GM21717 (cell line): ENCODE results near the gene MACROD2.

ENCODE experiments used
- ATAC-seq: cut with Tn5 transposase; IDR thresholded peaks from one replicate; pipeline ENCODE4 v1.9.1; 2021; ENCODE audit warnings: mild to moderate bottlenecking, moderate library complexity; ENCODE audit not compliant: unreplicated experiment

Gene MACROD2

GRCh38 chr20:14885661-14886060, 890.3 kb downstream of the MACROD2 start:
- no peak for ATAC-seq

DNA sequence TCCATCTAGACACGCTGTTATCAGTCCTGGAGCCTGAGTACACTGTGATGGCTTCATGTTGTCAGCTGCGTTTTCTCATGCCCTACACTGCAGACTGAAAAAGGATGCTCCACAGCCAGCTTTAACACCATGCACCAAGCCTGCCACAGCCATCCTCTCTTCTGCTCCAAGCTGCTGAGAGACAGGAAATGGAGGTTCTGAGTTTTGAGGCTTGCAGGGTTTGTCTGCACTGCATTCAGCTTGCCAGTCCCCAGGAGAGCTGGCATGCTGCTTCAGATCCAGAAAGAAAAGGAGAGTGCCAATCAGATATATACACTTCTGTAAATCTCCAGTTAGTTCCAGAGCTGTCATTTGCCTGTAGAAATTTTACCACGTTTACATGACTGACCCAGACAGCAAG, 892.8 kb downstream of the MACROD2 start:
- no peak for ATAC-seq

GRCh38 chr20:14889496-14890255, 894.4 kb downstream of the MACROD2 start:
- no peak for ATAC-seq

DNA sequence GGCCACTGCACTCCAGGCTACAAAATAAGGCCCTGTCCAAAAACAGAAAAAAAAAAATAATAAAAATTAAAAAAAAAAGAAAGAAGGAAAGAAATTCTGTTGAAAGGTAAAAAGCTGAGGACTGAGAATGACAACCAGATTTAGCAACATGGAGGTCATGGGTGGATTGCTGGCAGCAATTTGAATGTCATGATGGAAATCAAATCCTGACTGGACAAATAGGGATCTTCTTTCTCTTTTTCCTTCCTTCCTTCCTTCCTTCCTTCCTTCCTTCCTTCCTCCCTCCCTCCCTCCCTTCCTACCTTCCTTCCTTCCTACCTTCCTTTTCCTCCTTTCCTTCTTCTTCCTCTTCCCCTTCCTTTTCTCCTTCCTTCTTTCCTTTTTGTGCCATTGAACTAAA, 895.4 kb downstream of the MACROD2 start:
- no peak for ATAC-seq

GRCh38 chr20:14892782-14893181, 897.5 kb downstream of the MACROD2 start:
- ATAC-seq, result no peak

DNA sequence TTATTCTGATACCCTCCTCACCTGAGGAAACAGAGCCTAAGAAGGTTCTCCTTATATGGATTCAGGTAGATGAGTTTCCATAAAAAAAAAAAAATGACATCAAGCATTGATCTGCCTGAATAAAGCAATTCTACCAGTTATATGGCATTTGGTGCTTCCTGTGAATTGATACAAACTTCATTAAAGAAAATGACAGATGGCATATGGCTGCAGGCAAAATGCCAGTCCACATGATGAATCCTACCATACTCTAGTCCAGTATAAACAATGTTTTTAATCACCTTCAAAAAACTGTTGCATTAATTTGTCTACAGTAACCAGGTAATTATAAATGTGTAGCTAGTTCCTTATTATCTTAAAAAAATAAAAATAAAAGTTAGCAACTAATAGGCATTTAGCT, 901.3 kb downstream of the MACROD2 start:
- no peak for ATAC-seq

- no peak for ATAC-seq
Observed at GRCh38 chr20:14897608-14898007, 902.3 kb downstream of the MACROD2 start.

DNA sequence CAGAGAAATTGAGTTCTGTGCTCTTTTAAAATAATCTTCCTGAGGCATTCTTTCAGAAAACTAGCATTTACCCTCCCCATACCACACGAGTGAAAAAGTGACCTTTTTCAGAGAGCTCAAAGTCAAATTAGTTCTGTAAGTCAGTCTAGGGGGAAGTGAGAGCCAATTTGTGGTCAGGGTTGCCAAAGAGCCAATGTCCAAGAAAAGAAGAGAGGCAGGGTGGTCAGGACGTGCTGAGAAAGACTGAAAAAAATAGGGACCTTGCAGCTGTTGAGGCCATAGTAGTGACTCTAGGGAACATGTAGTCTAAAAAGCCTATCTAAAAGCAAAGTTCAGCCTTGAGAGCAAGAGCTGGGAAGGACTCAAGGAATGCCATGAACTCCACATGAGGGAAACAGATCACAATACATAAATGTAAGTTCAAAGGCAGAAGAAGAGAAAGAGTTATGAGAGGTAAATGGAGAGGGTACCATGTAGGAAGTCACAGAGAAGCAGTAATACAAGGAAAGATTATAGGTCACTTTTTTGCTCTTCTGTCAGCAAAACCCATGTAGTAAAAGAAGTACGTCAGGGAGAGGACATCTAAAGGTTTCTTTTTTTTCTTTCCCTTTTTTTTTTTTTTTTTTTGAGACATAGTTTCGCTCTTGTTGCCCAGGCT, 907.2 kb downstream of the MACROD2 start:
- peak; percentile 96 for ATAC-seq

GRCh38 chr20:14906908-14907434, 911.7 kb downstream of the MACROD2 start:
- ATAC-seq, result no peak

DNA sequence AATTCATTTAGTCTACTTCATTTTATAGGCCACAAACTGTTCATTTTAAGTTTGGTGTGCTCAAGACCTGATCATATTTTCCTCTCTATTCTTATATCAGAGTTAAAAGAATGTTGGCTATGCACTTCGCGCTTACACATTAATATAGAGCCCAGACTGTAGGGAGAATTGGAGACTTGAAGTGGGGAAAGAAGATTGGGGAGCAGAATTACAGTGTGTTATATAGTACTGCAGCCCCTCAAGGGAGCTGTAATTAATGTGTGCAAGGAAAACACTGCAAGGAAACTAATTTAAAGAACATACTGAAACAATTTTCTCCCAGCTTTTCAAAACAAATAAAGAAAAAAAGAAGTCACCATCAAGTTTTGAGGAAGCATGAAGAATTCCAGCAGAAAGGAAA, 914.8 kb downstream of the MACROD2 start:
- no peak for ATAC-seq

- no peak for ATAC-seq
Observed at GRCh38 chr20:14913896-14914620, 918.7 kb downstream of the MACROD2 start.

DNA sequence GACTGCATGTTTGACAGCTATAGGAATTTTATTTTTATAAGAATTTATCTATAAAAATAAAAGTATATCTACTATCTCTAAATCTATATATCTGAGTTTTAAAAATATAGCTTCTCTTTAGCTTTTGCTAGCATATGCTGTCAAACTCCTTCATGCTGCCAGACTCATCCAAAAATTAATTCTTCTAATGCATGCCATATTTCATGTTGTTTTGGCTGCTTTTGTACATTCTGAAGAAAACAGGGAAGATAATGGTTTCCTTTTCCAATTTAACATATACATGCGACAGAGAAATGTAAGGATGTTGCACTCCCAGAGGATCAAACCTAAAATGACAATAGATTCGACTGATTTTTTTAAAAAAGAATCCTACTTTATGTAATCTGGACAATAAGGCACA, 919.3 kb downstream of the MACROD2 start:
- ATAC-seq, result no peak

DNA sequence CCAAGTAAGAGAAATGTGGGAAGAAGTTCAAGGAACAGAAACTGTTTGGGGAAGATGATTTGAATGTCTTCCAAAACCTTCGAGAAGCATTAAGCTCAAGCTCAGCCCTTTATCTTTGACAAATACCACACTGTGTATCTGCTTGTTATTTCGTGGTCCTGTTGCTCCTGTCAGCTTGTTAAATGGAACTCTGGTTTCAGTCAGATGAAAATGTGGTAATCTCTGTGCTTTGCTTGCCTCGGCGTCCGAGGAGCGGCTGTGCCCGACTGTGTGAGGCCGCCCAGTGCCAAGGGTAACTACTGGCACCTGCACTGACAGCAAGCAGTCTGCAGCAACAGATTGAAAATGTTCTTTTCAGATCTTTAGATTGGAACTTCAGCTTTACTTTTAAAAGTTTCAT, 920.0 kb downstream of the MACROD2 start:
- no peak for ATAC-seq

GRCh38 chr20:14916360-14916920, 921.1 kb downstream of the MACROD2 start:
- no peak for ATAC-seq

GRCh38 chr20:14918281-14918680, 923.0 kb downstream of the MACROD2 start:
- ATAC-seq, result no peak

- ATAC-seq, result no peak
Observed at GRCh38 chr20:14918976-14919375, 923.7 kb downstream of the MACROD2 start.

DNA sequence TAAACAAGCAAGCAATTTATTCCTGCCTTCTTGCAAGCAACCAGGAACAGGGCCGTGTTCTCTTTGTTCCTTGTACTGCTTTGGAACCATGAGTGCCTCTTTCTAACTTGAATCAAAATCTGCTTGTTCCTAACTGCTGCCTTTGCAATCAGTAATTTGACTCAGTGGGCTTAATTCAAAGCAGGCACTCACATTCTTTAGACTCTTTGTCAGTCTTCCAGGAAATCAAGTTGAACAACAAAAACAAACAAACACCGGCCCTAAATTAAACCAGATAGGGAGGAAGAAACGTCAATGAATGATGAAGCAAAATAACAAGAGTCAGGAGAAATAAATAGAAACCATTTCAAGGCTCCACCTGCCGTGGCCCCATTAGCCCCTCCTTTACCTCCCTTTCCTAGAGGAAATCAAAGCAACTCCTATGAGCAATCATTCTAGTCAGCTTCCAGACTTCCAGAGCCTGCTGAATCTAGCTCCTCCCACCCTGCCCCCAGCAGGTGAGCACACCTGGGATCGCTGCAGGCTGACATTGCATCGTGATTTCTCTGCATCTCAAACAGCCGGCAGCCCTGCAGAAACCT, 924.3 kb downstream of the MACROD2 start:
- no peak for ATAC-seq

GRCh38 chr20:14921513-14921912, 926.2 kb downstream of the MACROD2 start:
- no peak for ATAC-seq

DNA sequence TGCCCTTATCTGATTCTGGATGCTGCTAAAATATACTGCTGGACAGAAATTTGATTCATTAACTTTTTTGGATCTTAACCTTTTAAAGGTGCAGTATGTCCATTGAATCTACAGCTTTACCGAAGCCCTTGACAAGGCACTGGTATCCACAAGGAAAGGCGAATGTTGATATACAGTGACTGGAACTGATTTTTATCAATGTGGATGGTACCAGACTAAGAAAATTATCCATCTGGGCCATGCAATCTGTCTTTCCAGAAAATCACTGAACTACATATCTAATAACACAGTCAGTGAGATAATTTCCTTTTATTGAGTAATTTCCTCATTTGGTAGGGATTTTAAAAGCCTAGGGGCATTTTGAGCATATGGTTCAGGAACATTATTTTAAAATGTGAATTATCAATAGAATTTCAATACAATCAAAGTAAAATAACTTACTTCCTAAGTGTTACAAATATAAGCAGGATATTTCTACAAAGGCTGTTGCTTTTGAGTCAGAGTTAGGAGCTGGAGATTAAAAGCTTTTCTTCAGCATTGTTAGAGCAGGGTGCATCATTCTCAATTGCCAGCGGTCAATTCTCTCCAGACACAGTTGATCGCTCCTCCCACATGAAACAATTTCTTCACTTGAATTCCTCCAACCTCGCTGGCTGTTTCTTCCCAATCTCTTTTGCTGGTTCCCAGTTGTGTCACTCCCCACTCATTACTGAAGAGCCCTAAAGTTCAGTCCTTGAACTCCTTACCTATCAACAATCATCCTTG, 927.4 kb downstream of the MACROD2 start:
- ATAC-seq, result no peak

DNA sequence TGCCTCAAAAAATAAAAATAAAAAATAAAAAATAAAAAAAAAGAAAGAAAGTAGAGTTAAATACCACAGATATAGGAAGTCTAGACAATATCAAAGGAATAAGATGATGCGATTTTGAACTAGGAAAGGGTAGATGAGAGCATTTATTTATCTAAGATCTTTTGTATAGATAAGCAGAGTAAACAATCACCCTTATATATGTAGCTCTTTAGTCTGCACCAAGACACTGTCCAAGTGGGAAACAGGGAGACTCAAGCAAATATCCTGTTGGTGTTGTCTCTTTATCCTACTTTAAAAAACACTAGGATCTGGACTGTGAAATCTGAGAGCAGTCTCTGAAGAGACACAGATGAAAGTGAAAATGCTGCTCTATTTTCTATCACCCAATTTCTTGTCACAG, 929.1 kb downstream of the MACROD2 start:
- ATAC-seq, result no peak
